NCI-H2107 treated with DMSO at 0.1 percent for 48 hours (cell line): ENCODE results near the gene NPIPB9.
"Not testable (repeated sequence)": the region's sequence is repeated elsewhere in the genome, so short reads cannot be mapped to it uniquely, and the experiment has no call there.

Experiments
- DNase-seq: peaks from one replicate; lab custom pipeline; 2025; ENCODE audit not compliant: unreplicated experiment; lab: John Stamatoyannopoulos, UW

The NPIPB9 gene

DNA sequence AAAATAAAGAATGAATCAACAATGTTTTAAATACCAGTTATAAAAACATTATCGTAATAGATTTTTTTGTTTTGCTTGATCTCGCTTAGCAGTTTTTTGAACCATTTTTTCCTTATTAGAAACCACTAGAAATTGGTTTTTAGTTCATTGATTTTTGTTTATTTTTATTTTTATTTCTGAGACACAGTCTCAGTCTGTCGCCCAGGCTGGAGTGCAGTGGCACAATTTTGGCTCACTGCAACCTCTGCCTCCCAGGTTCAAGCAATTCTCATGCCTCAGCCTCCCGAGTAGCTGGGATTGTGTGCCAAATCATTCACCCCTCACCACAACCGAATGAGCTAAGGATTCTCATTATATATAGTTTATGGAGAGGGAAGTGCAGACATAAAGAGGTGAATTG, at the start of gene NPIPB9:
TSS of gene NPIPB9 (plus strand) at position 301 of the 400 bp plus-strand sequence.
- not testable (repeated sequence) for DNase-seq

DNA sequence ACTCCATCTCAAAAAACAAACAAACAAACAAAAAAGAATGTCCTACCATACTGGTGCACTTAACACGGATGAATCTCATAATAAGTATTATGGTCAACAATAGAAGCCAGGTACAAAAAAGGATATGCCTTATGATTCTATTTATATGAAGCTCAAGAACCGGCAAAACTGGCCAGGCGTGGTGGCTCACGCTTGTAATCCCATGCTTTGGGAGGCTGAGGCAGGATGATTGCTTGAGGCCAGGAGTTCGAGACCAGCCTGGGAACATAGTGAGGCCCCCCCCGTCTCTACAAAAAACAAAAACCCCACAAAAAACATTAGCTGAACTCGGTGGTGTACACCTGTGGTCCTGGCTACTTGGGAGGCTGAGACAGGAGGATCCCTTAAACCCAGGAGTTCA, 47.3 kb upstream of the NPIPB9 start:
- DNase-seq, result not testable (repeated sequence)

DNA sequence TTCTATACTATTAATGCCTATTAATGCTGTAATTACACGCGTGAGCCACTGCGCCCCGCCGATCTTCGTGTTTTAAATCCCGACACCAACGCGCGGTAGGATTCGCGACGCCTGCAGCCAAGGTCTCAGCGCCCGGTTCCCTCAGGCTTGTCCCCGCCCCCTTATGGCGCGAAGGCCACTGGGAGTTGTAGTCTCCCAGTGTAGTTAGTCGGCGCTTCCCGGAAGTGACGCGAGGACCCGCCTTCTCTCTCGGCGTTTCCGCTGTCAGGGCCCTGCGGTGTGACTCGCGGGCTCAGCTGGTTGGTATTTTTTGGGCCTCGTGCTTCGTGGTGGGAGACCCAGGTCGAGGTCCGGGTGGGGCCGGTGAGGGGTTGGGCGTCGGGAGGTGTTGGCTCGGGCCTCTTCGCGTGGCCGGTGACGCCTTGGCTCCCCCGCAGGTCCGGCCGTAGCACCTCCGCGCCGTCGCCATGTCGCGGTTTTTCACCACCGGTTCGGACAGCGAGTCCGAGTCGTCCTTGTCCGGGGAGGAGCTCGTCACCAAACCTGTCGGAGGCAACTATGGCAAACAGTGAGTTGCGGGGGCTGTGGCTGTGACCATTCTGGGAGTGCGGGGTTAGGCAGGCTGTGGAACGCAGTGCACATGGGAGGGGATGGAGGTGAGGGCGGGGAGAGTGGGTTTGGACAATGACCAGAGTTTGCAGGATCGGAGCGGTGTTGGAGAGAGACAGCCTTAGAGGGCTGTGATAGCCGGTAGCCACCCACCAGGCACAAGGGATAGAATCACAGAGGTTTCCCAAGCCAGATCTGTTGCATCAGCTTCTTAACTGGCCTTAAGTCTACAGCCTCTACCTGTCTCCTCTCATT, 40.1 kb upstream of the NPIPB9 start, which contains the start of gene EIF3C:
TSS of gene EIF3C (plus strand) at position 245 of the 864 bp plus-strand sequence. CDS start at position 468, 223 bp downstream.
- not testable (repeated sequence) for DNase-seq

DNA sequence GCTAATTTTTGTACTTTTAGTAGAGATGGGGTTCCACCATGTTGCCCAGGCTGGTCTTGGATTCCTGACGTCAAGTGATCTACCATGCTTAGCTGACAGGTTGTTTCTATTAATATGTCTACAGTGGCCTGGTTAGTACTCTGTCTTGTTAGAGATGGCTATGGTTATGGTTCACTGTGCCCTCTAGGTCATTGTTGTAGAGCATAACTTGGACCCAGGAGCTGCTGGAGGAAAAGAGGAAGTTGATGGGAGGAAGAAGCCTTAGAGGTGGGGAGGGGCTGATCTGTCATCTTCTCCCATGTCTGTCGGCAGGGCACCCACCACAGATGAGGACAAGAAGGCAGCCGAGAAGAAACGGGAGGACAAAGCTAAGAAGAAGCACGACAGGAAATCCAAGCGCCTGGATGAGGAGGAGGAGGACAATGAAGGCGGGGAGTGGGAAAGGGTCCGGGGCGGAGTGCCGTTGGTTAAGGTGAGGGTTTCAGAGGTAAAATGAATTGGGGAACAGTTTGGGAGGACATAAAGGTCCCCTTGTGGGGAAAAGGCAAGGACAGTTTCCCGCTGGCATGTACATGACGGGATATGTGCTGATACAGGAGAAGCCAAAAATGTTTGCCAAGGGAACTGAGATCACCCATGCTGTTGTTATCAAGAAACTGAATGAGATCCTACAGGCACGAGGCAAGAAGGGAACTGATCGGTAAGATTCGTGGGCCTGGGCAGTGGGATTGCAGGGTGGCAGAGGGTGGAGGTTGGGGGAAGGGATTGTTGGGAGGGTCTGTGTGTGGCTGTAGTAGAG, 28.5 kb upstream of the NPIPB9 start:
- DNase-seq, result not testable (repeated sequence)

DNA sequence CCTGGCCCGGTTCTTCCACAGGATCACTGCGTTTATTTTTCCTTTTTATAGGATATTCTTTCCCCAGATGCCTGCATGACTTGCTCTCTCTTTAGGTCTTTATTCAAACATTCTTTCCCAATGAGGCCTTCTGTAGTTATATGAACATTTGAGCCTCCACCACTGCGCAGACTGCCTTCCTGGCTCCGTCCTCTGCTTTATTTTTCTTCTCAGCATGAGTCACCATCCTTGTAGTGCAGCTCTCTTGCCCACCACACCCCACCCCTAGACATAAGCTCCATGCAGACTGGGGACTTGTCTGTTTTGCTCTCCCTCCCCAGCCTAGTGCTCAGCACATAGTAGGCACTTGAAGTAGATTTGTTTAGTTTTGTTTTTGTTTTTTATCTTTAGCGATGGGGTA, 20.3 kb upstream of the NPIPB9 start:
- DNase-seq, result not testable (repeated sequence)

DNA sequence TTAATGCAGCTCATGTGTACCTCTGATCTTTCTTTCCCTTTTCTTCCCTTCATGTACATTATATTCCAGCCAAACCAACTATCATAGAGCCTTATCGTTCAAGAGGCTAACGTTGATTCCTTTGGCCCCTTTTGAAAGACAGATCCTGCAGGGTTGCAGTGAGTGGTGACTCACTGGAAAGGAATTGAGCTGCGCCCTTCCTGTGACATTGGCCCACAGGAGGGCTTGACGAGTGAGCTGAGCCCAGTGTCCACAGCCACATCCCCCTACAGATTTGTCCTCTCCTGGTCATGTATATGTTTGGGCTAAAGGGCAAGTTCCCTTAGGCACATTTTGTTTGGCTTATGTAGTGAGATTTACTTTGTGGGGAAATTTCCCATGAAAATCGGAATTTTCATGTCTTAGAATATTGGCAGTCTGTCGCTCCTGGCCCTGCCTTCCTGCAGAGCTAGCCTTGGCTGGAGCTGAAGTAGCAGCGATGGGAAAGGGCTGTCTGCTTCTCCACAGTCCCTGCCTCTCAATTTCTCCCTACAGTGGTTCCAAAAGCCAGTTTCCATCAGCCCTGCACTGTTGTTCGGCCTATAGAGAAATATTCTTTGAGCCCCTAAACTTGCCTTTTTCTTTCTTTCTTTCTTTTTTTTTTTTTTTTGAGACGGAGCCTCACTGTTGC, 19.0 kb upstream of the NPIPB9 start:
- not testable (repeated sequence) for DNase-seq

DNA sequence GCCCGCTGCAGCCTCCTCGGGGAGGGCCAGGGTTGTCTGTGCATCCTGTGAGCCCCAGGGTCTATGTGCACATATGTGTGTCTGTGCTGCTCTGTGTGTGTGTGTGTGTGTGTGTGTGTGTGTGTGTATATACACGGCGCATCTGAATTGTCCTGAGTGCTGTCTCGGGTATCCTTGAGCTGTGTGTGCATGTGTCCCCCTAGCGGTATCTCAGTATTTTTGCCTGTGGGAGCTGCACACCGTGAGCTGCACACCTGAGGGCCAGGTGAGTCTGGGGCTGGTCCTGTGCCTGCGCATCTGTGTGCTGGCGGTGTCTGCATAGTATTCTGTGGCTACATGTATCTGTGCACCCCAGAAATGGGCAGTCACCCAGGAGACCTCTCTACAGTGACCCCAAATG, 11.8 kb upstream of the NPIPB9 start:
- DNase-seq, result not testable (repeated sequence)

DNA sequence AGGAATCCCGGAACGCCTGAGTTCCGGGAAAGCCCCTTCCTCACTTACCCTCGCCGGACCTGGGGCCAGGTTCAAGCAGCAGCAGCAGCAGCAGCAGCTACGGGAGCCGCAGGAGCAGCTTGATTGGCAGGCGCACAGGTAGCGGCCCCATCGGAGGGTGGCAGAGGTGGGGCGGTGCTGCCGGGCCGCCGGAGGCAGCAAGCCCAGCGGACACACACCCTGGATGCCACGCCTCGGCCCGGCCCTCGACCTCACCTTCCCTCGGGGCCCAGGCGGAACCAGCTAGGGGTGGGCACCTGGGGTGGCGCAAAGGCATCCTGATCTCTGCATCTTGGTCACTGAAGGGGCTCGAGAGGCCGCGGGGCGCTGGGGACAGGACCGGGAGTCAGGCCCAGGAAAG, 11.0 kb upstream of the NPIPB9 start:
- not testable (repeated sequence) for DNase-seq

DNA sequence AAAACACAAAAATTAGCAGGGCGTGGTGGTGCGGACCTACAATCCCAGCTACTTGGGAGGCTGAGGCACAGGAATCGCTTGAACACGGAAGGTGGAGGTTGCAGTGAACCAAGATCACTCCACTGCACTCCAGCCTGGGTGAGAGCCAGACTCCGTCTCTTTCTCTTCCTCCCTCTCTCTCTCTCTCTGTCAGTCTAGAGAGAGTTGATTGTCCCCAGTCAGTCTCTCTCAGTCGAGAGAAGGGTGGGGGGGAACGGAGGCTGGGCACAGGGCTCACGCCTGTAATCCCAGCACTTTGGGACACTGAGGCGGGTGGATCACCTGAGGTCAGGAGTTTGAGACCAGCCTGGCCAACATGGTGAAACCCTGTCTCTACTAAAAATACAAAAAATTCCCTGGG, 10.3 kb upstream of the NPIPB9 start:
- not testable (repeated sequence) for DNase-seq

DNA sequence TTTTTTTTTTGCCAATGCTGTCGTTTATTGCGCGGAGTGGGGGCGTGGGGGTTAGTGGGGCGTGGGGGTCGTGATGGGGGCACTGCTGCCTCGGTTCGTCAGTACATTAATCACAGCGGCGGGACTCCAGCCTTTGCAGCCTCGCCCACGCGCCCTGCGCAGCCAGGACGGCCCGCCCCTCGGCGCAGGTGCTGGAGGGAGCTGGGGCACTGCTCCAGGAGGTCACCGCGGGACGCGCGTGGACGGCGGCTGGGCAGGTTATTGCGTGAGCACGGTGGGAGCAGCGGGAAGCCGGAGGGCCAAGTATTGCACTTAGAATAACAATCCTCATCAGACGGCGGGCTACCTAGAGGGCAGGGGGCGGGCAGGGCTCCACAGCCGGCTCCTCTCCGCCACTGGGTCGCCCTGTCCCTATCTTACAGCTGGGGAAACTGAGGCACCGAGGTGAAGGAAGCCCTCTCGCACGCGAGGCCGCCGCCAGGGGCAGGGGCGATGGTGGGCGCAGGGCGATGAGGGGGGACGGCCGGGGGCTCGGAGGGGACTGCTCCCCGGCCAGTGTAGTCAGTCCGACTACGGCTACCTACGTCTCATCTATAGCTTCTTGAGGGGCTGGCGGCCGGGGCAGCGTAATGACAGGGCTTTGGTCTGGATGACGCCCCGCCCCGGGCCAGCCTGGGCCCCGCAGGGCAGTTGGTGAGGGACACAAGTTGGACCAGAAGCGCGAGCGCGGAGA, 4.8 kb upstream of the NPIPB9 start:
- not testable (repeated sequence) for DNase-seq

DNA sequence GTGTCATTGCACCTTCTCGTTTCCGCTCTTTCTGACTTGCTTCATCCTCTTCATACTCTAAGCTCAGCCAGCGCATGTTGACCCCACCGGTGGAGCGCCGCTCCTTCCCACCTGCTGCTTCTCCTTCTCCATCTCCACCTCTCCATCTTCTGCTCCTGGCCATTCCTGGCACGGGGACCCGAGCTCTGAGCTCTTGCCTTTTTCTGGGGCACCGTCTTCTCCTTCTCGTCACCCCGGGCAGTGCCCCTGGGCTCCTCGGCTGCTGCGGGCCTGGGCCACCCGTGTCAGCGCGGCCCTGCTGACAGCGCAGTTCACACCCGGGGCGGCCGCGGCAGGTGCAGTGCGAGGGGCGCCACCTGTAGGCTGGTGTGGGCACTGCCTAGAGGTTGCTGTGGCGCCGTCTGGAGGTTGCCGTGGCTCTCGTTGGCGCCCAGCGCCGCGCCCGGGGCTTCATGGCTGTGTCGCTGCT, 1.6 kb upstream of the NPIPB9 start:
- DNase-seq, result not testable (repeated sequence)

DNA sequence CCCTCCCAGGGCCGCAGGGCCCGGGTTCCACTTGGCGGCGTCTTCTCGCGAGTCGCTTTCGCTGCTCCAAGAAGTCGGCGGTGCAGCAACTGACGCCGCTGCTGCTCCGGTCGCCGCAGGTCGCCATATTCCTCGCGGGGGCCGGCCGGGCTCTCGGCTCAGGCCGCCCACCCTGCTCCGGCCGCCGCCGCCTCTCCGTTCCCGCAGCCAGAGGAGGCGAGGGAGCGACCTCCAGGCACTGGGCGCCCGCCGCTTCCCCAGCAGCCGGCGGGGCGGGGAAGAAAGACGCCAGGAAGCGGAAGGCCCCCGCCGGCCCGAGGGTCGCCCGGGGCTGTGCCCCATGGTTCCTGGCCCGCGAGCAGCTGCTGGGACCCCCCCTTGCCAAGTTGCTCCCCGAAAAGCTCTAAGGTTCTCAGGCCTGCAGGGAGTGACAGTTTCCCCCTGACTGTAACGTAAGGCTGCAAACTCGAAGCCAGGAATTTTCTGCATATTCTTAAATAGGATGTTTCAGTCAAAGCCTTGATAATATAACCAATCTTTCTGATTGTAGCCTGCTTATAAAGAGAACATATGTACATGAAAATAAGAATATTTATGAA, 1.0 kb upstream of the NPIPB9 start:
- DNase-seq, result not testable (repeated sequence)

DNA sequence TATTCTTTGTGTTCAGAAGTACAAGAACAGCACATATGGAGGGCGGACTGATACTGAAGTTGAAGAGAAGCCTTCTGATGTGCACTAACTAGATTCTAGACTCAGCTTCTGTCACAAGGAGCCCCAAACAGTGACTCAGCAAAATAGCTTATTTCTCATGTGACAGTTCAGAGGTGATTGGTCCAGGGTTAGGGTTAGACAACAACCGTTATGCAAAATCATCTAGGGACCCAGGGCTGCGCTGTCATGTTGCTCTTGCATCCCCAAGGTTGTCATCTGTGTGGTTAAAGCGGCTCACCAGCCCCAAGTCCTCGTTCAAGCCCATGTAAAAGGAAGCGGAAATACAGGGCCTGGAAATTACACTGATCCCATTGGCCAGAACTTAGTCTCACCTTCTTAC, 30.1 kb downstream of the NPIPB9 start:
- not testable (repeated sequence) for DNase-seq

DNA sequence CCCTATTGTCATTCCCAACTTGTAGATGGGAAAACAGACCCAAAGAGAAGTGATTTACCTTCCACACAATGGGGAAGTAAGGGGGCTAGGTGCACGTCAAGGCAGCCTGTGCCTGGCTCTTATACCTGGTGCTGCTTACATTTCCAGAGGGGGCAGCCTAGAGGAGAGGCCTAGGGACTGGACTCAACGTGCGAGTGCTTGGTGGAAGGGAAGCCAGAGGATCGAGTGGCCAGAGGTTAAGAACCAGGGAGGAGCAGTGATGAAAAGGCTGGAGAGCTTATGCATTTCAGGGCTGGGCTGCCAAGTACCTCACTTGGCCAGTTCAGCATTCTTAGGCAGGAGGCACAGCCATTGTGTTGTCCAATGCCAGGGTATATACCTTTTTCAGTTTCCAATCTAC, 30.8 kb downstream of the NPIPB9 start:
- not testable (repeated sequence) for DNase-seq

DNA sequence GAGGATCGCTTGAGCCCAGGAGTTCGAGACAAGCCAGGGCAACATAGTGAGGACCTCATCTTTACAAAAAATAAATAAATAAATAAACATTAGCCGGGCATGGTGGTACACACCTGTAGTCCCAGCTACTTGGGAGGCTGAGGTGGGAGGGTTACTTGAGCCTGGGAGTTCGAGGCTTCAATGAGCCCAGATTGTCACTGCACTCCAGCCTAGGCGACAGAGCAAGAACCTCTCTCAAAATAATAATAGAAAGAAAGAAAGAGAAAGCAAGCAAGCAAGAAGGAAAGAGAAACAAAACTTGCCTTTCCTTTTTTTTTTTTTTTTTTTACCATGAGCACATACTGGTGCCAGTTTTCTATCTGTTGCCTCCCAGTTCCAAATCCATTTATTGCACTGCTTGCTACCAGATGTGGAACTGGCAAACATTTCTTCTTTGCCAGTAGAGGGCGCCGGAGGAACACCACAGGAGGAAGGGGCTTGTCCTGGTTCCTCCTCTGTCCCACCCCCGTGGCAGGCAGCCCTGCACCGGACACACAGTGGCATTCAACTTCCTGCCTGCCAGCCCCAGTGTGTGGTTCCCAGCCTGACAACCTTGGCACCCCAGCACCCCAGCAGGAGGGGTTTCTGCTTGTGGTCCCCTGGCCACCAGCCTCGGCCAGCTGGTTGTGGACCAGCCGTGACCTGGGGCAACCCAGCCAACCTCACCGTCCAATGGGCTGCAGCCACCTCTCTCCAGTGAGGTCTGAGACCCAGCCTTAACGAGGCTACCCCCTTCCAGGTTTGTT, 50.8 kb downstream of the NPIPB9 start:
- DNase-seq, result not testable (repeated sequence)

DNA sequence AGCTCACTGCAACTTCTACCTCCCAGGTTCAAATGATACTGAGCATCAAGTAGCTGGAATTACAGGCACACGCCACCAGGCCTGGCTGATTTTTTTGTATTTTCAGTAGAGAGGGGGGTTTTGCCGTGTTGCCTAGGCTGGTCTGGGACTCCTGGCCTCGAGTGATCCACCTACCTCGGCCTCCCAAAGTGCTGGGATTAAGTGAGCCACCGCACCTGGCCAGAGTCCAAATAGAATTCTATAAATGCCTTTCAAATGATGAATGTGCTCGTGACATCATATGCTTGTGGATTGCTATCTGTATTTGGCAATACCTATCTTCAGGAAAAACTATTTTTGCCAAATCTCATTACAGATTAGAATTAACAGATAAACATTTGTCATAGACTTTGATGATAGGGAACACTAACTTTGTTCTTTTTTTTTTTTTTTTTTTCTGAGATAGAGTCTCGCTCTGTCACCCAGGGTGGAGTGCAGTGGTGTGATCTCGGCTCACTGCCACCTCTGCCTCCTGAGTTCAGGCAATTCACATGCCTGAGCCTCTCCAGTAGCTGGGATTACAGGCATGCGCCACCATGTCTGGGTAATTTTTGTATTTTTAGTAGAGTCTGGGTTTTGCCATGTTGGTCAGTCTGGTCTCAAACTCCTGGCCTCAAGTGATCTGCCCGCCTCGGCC, 56.0 kb downstream of the NPIPB9 start:
- not testable (repeated sequence) for DNase-seq

DNA sequence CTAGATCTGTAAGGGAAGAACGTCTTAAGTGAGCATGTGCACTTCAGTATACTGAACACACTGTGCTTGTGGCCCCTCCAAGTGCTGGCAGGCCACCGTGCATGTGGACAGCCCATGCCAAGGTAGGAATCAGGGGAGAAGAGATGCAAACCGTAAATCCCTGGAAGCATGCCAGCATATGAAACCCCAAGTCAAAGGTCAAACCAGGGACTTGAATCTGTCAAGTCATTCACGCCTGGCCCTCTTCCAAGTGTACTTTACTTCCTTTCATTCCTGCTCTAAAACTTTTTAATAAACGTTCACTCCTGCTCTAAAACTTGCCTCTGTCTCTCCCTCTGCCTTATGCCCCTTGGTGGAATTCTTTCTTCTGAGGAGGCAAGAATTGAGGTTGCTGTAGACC, 68.4 kb downstream of the NPIPB9 start:
- no peak for DNase-seq

DNA sequence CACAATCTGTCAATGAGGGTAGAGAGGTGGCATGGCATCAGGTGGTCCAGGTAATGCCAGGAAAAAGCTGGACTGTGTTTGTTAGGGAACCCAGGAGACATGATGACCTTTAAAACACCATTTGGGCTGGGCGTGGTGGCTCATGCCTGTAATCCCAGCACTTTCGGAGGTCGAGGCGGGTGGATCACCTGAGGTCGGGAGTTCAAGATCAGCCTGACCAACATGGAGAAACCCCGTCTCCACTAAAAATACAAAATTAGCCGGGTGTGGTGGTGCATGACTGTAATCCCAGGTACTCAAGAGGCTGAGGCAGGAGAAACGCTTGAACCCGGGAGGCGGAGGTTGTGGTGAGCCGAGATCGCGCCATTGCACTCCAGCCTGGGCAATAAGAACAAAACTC, 69.0 kb downstream of the NPIPB9 start:
- DNase-seq, result not testable (repeated sequence)
